ENCODE results near the gene LMCD1. TPM values are rescaled to one million over a fixed set of nuclear protein-coding genes. Genes with fewer than 3 reads are reported as not detected.

Gene LMCD1
- total RNA-seq, 5 donors from 2014 or later (not counting 1 experiment from before 2014, with no cell fraction given), result 0.61 to 1.5 (median 0.63) TPM

GRCh38 chr3:8574040-8574669 is 72.5 kb downstream of the LMCD1 start:
- Mint-ChIP-seq H3K27me3 (peaks cover 2 to 5% of the 10 kb centered on the region in 2 donors), H3K27ac (no peak overlapping the region), H3K9me3 (peaks cover 0 to 2% (median 0%) of the 10 kb centered on the region in 3 donors), H3K4me3 (no peak overlapping the region), H3K4me1 (peaks cover 13 to 21% (median 14%) of the 10 kb centered on the region in 3 donors), H3K36me3 (no peaks in the 10 kb centered on the region)
- Histone ChIP-seq H3K27me3 (replicated peaks in 1 of 2; ENCODE audit: control insufficient read depth in 2 of 2, extremely low read depth in 1 of 2, insufficient read depth in 2 of 2, low read length in 1 of 2) (no peaks in the 10 kb centered on the region), H3K27ac (ENCODE audit: low read length) (no peak overlapping the region), H3K9me3 (no peaks in the 10 kb centered on the region), H3K4me1 (ENCODE audit: control insufficient read depth in 1 of 2, extremely low read depth in 1 of 2, insufficient read depth in 2 of 2, low read length in 2 of 2) (peaks cover 9 to 12% of the 10 kb centered on the region in 2 experiments), H3K4me3 (ENCODE audit: control insufficient read depth in 1 of 2, extremely low read depth in 1 of 2, low read length in 1 of 2) (no peak overlapping the region), H3K36me3 (ENCODE audit: control insufficient read depth in 2 of 2, extremely low read depth in 1 of 2, insufficient read depth in 1 of 2, low read length in 1 of 2) (no peaks in the 10 kb centered on the region)
- no peak for DNase-seq
- no peak for ATAC-seq (replicated peaks in 1 of 4)
- CTCF ChIA-PET, result no interaction called here
- WGBS (ENCODE audit: insufficient coverage), result no CpG with 5 or more reads among the region's 2 CpGs
- POLR2A ChIA-PET, result no interaction called here

GRCh38 chr3:8574670-8575322 is 73.2 kb downstream of the LMCD1 start:
- 86% methylated on average over 3 of the region's 5 CpGs for WGBS (ENCODE audit: insufficient coverage)

GRCh38 chr3:8575364-8576104 is 73.9 kb downstream of the LMCD1 start:
- H3K9me3 Mint-ChIP-seq, result no peaks in the 10 kb centered on the region
- no peaks in the 10 kb centered on the region for H3K36me3 Mint-ChIP-seq
- POLR2A ChIA-PET, result no interaction called here
- peaks cover 10 to 11% (median 11%) of the 10 kb centered on the region in 3 donors for H3K4me1 Mint-ChIP-seq
- H3K9me3 ChIP-seq, result no peaks in the 10 kb centered on the region
- ATAC-seq (replicated peaks in 1 of 4) (no peak), DNase-seq (no peak)
- no peak overlapping the region for H3K4me3 ChIP-seq (ENCODE audit: control insufficient read depth in 1 of 2, extremely low read depth in 1 of 2, low read length in 1 of 2)
- CTCF ChIA-PET, result no interaction called here
- no peaks in the 10 kb centered on the region for H3K27me3 ChIP-seq (replicated peaks in 1 of 2; ENCODE audit: control insufficient read depth in 2 of 2, extremely low read depth in 1 of 2, insufficient read depth in 2 of 2, low read length in 1 of 2)
- no peaks in the 10 kb centered on the region for H3K36me3 ChIP-seq (ENCODE audit: control insufficient read depth in 2 of 2, extremely low read depth in 1 of 2, insufficient read depth in 1 of 2, low read length in 1 of 2)
- no peak overlapping the region for H3K27ac ChIP-seq (ENCODE audit: low read length)
- H3K4me1 ChIP-seq (ENCODE audit: control insufficient read depth in 1 of 2, extremely low read depth in 1 of 2, insufficient read depth in 2 of 2, low read length in 2 of 2), result peaks cover 7 to 12% of the 10 kb centered on the region in 2 experiments
- 80% methylated on average over 1 of the region's 5 CpGs for WGBS (ENCODE audit: insufficient coverage)
- no peak overlapping the region for H3K4me3 Mint-ChIP-seq
- peaks cover 0 to 2% of the 10 kb centered on the region in 2 donors for H3K27me3 Mint-ChIP-seq
- H3K27ac Mint-ChIP-seq, result no peak overlapping the region

More at GRCh38 chr3:8574670-8575322, 73.2 kb downstream of the LMCD1 start:
- peaks cover 13 to 18% (median 14%) of the 10 kb centered on the region in 3 donors for H3K4me1 Mint-ChIP-seq
- Histone ChIP-seq H3K36me3 (ENCODE audit: control insufficient read depth in 2 of 2, extremely low read depth in 1 of 2, insufficient read depth in 1 of 2, low read length in 1 of 2) (no peaks in the 10 kb centered on the region), H3K9me3 (no peaks in the 10 kb centered on the region), H3K4me3 (ENCODE audit: control insufficient read depth in 1 of 2, extremely low read depth in 1 of 2, low read length in 1 of 2) (no peak overlapping the region), H3K27ac (ENCODE audit: low read length) (no peak overlapping the region), H3K4me1 (ENCODE audit: control insufficient read depth in 1 of 2, extremely low read depth in 1 of 2, insufficient read depth in 2 of 2, low read length in 2 of 2) (peaks cover 9 to 12% of the 10 kb centered on the region in 2 experiments), H3K27me3 (replicated peaks in 1 of 2; ENCODE audit: control insufficient read depth in 2 of 2, extremely low read depth in 1 of 2, insufficient read depth in 2 of 2, low read length in 1 of 2) (no peaks in the 10 kb centered on the region)
- H3K27me3 Mint-ChIP-seq, result peaks cover 2 to 3% of the 10 kb centered on the region in 2 donors
- no peak overlapping the region for H3K4me3 Mint-ChIP-seq
- H3K27ac Mint-ChIP-seq, result peak overlapping the region in 1 of 2 donors; percentile 13
- DNase-seq (no peak), ATAC-seq (replicated peaks in 1 of 4) (no peak)
- H3K9me3 Mint-ChIP-seq, result peaks cover 0 to under 1% (median 0%) of the 10 kb centered on the region in 3 donors
- ChIA-PET POLR2A (no interaction called here), CTCF (no interaction called here)
- H3K36me3 Mint-ChIP-seq, result no peaks in the 10 kb centered on the region

GRCh38 chr3:8576436-8576835 is 74.8 kb downstream of the LMCD1 start:
- Histone ChIP-seq H3K27me3 (replicated peaks in 1 of 2; ENCODE audit: control insufficient read depth in 2 of 2, extremely low read depth in 1 of 2, insufficient read depth in 2 of 2, low read length in 1 of 2) (no peaks in the 10 kb centered on the region), H3K27ac (ENCODE audit: low read length) (no peak overlapping the region), H3K36me3 (ENCODE audit: control insufficient read depth in 2 of 2, extremely low read depth in 1 of 2, insufficient read depth in 1 of 2, low read length in 1 of 2) (no peaks in the 10 kb centered on the region), H3K4me3 (ENCODE audit: control insufficient read depth in 1 of 2, extremely low read depth in 1 of 2, low read length in 1 of 2) (no peak overlapping the region), H3K9me3 (no peaks in the 10 kb centered on the region), H3K4me1 (ENCODE audit: control insufficient read depth in 1 of 2, extremely low read depth in 1 of 2, insufficient read depth in 2 of 2, low read length in 2 of 2) (peaks cover 1 to 7% of the 10 kb centered on the region in 2 experiments)
- Mint-ChIP-seq H3K4me3 (no peak overlapping the region), H3K36me3 (no peaks in the 10 kb centered on the region), H3K27me3 (peaks cover 0 to 2% of the 10 kb centered on the region in 2 donors), H3K9me3 (no peaks in the 10 kb centered on the region), H3K27ac (no peak overlapping the region), H3K4me1 (peaks cover 1 to 2% (median 2%) of the 10 kb centered on the region in 3 donors)
- ATAC-seq (replicated peaks in 1 of 4) (no peak), DNase-seq (no peak)
- CTCF ChIA-PET, result no interaction called here
- POLR2A ChIA-PET, result no interaction called here
- 64% methylated on average over 2 of the region's 6 CpGs for WGBS (ENCODE audit: insufficient coverage)

- no peaks in the 10 kb centered on the region for H3K36me3 ChIP-seq (ENCODE audit: control insufficient read depth in 2 of 2, extremely low read depth in 1 of 2, insufficient read depth in 1 of 2, low read length in 1 of 2)
- Mint-ChIP-seq H3K9me3 (no peaks in the 10 kb centered on the region), H3K4me3 (no peak overlapping the region), H3K36me3 (no peaks in the 10 kb centered on the region), H3K27me3 (peaks cover 0 to 2% of the 10 kb centered on the region in 2 donors), H3K27ac (no peak overlapping the region), H3K4me1 (no peaks in the 10 kb centered on the region)
- no peaks in the 10 kb centered on the region for H3K9me3 ChIP-seq
- peaks cover 0 to 1% of the 10 kb centered on the region in 2 experiments for H3K4me1 ChIP-seq (ENCODE audit: control insufficient read depth in 1 of 2, extremely low read depth in 1 of 2, insufficient read depth in 2 of 2, low read length in 2 of 2)
- no peaks in the 10 kb centered on the region for H3K27me3 ChIP-seq (replicated peaks in 1 of 2; ENCODE audit: control insufficient read depth in 2 of 2, extremely low read depth in 1 of 2, insufficient read depth in 2 of 2, low read length in 1 of 2)
- no peak overlapping the region for H3K27ac ChIP-seq (ENCODE audit: low read length)
- ChIA-PET CTCF (no interaction called here), POLR2A (no interaction called here)
- DNase-seq, result no peak
- no peak overlapping the region for H3K4me3 ChIP-seq (ENCODE audit: control insufficient read depth in 1 of 2, extremely low read depth in 1 of 2, low read length in 1 of 2)
- WGBS (ENCODE audit: insufficient coverage), result 96% methylated on average over 3 of the region's 5 CpGs
- ATAC-seq (replicated peaks in 1 of 4), result no peak
Measured at GRCh38 chr3:8576841-8577571, 75.4 kb downstream of the LMCD1 start.

- H3K27me3 Mint-ChIP-seq, result peaks cover under 1 to 2% of the 10 kb centered on the region in 2 donors
- 96% methylated on average over 3 of the region's 4 CpGs for WGBS (ENCODE audit: insufficient coverage)
- Histone ChIP-seq H3K36me3 (ENCODE audit: control insufficient read depth in 2 of 2, extremely low read depth in 1 of 2, insufficient read depth in 1 of 2, low read length in 1 of 2) (no peaks in the 10 kb centered on the region), H3K4me1 (ENCODE audit: control insufficient read depth in 1 of 2, extremely low read depth in 1 of 2, insufficient read depth in 2 of 2, low read length in 2 of 2) (no peaks in the 10 kb centered on the region), H3K27me3 (replicated peaks in 1 of 2; ENCODE audit: control insufficient read depth in 2 of 2, extremely low read depth in 1 of 2, insufficient read depth in 2 of 2, low read length in 1 of 2) (no peaks in the 10 kb centered on the region), H3K9me3 (no peaks in the 10 kb centered on the region), H3K4me3 (ENCODE audit: control insufficient read depth in 1 of 2, extremely low read depth in 1 of 2, low read length in 1 of 2) (no peak overlapping the region), H3K27ac (ENCODE audit: low read length) (no peak overlapping the region)
- no peaks in the 10 kb centered on the region for H3K36me3 Mint-ChIP-seq
- no peaks in the 10 kb centered on the region for H3K9me3 Mint-ChIP-seq
- DNase-seq (no peak), ATAC-seq (replicated peaks in 1 of 4) (no peak)
- no peak overlapping the region for H3K4me3 Mint-ChIP-seq
- CTCF ChIA-PET, result no interaction called here
- POLR2A ChIA-PET, result no interaction called here
- H3K27ac Mint-ChIP-seq, result no peak overlapping the region
- H3K4me1 Mint-ChIP-seq, result no peaks in the 10 kb centered on the region
Measured at GRCh38 chr3:8578282-8578681, 76.7 kb downstream of the LMCD1 start.
